ENCODE results near the gene ENC1. TPM values are rescaled to one million over a fixed set of nuclear protein-coding genes. Genes with fewer than 3 reads are reported as not detected.
A peak's percentile ranks its signal among the peaks of the same experiment; 100 is the strongest.

ENC1 gene
- total and polyA plus RNA-seq, 2 of the 8 experiments (the other 6 are each of a cell fraction or from before 2014, with no cell fraction given): 5.5 to 13.2 TPM

GRCh38 chr5:74595143-74595925, 45.2 kb downstream of the ENC1 start (continued):
- TF ChIP-seq CHD7 (IDR thresholded peaks at IDR 0.05; ENCODE audit: insufficient replicate concordance, low read length): no peak
- TF ChIP-seq TEAD4 (IDR thresholded peaks at IDR 0.05; ENCODE audit: low read depth, low read length): 0 out of 2 replicates have a peak, but pooled peaks have one; percentile 38
- no peak for TF ChIP-seq SRF (IDR thresholded peaks at IDR 0.05; ENCODE audit: low read depth, low read length)
- TF ChIP-seq TBP (IDR thresholded peaks at IDR 0.05; ENCODE audit: low read depth, low read length): no peak
